Measurements from ENCODE around the gene CADPS2. TPM values are rescaled to one million over a fixed set of nuclear protein-coding genes. Genes with fewer than 3 reads are reported as not detected.
"Not testable (repeated sequence)": the region's sequence is repeated elsewhere in the genome, so short reads cannot be mapped to it uniquely, and the experiment has no call there.

The CADPS2 gene
- total RNA-seq, 1 experiment from 2014 or later: not detected

DNA sequence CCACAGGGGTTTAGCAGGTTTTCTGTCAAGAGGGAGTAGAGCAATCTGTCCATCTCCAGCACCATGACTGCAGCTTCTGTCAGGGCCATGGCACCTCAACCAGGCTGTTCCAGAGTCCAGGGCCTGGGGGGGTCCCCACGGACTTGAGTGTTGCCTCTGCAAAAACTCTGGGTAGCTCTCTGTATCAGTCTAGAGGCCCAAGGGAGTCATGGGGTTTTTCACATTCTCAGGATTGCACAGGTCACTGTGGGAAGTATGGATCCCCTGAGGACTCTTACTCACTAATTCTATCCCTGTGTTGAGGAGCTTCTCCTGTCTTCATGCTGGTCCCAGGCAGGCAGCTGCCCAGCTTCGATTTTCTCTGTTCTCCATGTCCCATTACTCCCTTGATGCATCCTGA is 247.8 kb downstream of the CADPS2 start:
- H3K9me2 ChIP-seq (replicated peaks; ENCODE audit: insufficient read depth, low read length): no peaks in the 10 kb centered on the region
- H3K27ac ChIP-seq (ENCODE audit: low read length): no peak overlapping the region
- H3K79me2 ChIP-seq (ENCODE audit: low read length): no peaks in the 10 kb centered on the region
- no peak overlapping the region for H3K4me3 ChIP-seq (ENCODE audit: low read length)
- no peak overlapping the region for H2AFZ ChIP-seq (ENCODE audit: low read length)
- H3K27me3 ChIP-seq (ENCODE audit: low read length): no peaks in the 10 kb centered on the region
- H3K9me3 ChIP-seq (ENCODE audit: low read length): 0 out of 2 replicates have a peak, but pooled peaks cover 4% of the 10 kb centered on the region
- no peak overlapping the region for H3K9ac ChIP-seq (ENCODE audit: low read length)
- no peak for DNase-seq
- H3K4me2 ChIP-seq (ENCODE audit: low read depth, low read length, poor library complexity, severe bottlenecking): no peak overlapping the region
- no peaks in the 10 kb centered on the region for H3K36me3 ChIP-seq (ENCODE audit: insufficient read depth, low read length)
- H4K20me1 ChIP-seq (ENCODE audit: insufficient read depth, low read depth, low read length): no peaks in the 10 kb centered on the region
- no peaks in the 10 kb centered on the region for H3K4me1 ChIP-seq (ENCODE audit: low read length)

DNA sequence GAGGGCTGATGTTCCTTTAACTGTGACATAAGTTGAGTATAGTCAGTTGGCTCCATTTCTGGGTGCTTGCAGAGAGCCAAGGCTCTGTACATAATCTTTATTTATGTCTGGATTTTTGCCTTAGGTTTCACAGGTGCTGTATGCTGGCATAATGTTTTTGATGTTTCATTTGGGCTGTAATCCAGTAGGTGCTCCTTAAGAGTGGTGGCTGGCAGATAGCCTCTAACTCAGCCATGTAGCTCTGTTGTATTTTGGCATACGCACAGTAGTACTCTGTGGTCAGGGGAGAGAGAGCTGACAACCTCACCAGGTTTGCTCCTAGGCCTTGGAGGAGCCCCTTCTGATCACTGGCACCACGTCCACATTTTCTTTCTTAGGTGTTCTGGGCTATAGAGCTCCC is 248.5 kb downstream of the CADPS2 start:
- Histone ChIP-seq H3K27me3 (ENCODE audit: low read length) (no peaks in the 10 kb centered on the region), H3K9me3 (ENCODE audit: low read length) (0 out of 2 replicates have a peak, but pooled peaks cover 4% of the 10 kb centered on the region), H3K4me2 (ENCODE audit: low read depth, low read length, poor library complexity, severe bottlenecking) (no peak overlapping the region)

DNA sequence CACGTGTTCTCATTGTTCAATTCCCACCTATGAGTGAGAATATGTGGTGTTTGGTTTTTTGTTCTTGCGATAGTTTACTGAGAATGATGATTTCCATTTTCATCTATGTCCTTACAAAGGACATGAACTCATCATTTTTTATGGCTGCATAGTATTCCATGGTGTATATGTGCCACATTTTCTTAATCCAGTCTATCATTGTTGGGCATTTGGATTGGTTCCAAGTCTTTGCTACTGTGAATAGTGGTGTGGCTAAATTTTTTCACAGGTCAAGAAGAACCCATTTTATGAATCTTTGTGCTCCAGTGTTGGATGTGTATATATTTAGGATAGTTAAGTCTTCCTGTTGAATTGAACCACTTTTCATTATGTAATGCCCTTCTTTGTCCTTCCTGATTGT is 250.8 kb downstream of the CADPS2 start:
- H3K36me3 ChIP-seq (ENCODE audit: insufficient read depth, low read length); DNase-seq; H3K9ac ChIP-seq (ENCODE audit: low read length); H3K9me3 ChIP-seq (ENCODE audit: low read length); H3K79me2 ChIP-seq (ENCODE audit: low read length); H3K4me1 ChIP-seq (ENCODE audit: low read length); H3K27ac ChIP-seq (ENCODE audit: low read length); H3K9me2 ChIP-seq (replicated peaks; ENCODE audit: insufficient read depth, low read length); H2AFZ ChIP-seq (ENCODE audit: low read length); H3K27me3 ChIP-seq (ENCODE audit: low read length); H3K4me3 ChIP-seq (ENCODE audit: low read length); H3K4me2 ChIP-seq (ENCODE audit: low read depth, low read length, poor library complexity, severe bottlenecking); H4K20me1 ChIP-seq (ENCODE audit: insufficient read depth, low read depth, low read length): not testable (repeated sequence)

More for the DNA sequence above, 248.5 kb downstream of the CADPS2 start:
- no peak for DNase-seq
- H3K4me1 ChIP-seq (ENCODE audit: low read length): no peaks in the 10 kb centered on the region
- H3K9ac ChIP-seq (ENCODE audit: low read length): no peak overlapping the region
- H3K79me2 ChIP-seq (ENCODE audit: low read length): no peaks in the 10 kb centered on the region
- H4K20me1 ChIP-seq (ENCODE audit: insufficient read depth, low read depth, low read length): no peaks in the 10 kb centered on the region
- no peak overlapping the region for H2AFZ ChIP-seq (ENCODE audit: low read length)
- H3K4me3 ChIP-seq (ENCODE audit: low read length): no peak overlapping the region
- no peaks in the 10 kb centered on the region for H3K36me3 ChIP-seq (ENCODE audit: insufficient read depth, low read length)
- H3K27ac ChIP-seq (ENCODE audit: low read length): no peak overlapping the region
- no peaks in the 10 kb centered on the region for H3K9me2 ChIP-seq (replicated peaks; ENCODE audit: insufficient read depth, low read length)

DNA sequence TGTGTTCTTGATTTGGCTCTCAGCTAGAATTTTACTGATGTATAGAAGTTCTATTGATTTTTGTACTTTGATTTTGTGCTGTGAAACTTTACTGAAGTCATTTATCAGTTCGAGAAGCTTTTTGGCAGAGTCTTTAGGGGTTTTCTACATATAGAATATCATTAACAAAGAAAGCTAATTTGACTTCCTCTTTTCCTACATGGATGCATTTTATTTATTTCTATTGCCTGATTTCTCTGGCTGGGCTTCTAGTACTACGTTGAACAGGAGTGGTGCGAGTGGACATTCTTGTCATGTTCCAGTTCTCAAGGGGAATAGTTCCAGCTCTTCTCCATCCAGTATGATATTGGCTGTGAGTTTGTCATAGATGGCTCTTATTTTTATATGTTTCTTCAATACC is 252.8 kb downstream of the CADPS2 start:
- no peaks in the 10 kb centered on the region for H4K20me1 ChIP-seq (ENCODE audit: insufficient read depth, low read depth, low read length)
- H3K9me3 ChIP-seq (ENCODE audit: low read length): 0 out of 2 replicates have a peak, but pooled peaks cover 4% of the 10 kb centered on the region
- no peaks in the 10 kb centered on the region for H3K79me2 ChIP-seq (ENCODE audit: low read length)
- no peaks in the 10 kb centered on the region for H3K4me1 ChIP-seq (ENCODE audit: low read length)
- no peak overlapping the region for H3K27ac ChIP-seq (ENCODE audit: low read length)
- H3K4me2 ChIP-seq (ENCODE audit: low read depth, low read length, poor library complexity, severe bottlenecking): no peak overlapping the region
- no peak for DNase-seq
- no peaks in the 10 kb centered on the region for H3K9me2 ChIP-seq (replicated peaks; ENCODE audit: insufficient read depth, low read length)
- H3K36me3 ChIP-seq (ENCODE audit: insufficient read depth, low read length): no peaks in the 10 kb centered on the region
- H2AFZ ChIP-seq (ENCODE audit: low read length): no peak overlapping the region
- H3K4me3 ChIP-seq (ENCODE audit: low read length): no peak overlapping the region
- H3K9ac ChIP-seq (ENCODE audit: low read length): no peak overlapping the region
- no peaks in the 10 kb centered on the region for H3K27me3 ChIP-seq (ENCODE audit: low read length)

DNA sequence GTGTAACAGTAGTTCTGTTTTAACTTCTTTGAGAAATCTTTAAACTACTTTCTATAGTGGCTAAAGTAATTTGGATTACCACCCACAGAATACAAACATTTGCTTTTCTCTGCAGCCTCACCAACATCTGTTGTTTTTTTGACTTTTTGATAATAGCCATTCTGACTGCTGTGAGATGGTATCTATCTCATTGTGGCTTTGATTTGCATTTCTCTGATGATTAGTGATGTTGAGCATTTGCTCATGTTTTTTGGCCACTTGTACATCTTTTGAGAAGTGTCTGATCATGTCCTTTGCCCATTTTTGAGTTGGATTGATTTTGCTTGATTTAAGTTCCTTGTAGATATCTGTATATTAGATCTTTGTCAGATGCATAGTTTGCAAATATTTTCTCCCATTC is 254.0 kb downstream of the CADPS2 start:
- H2AFZ ChIP-seq (ENCODE audit: low read length): no peak overlapping the region
- H3K27ac ChIP-seq (ENCODE audit: low read length): no peak overlapping the region
- no peaks in the 10 kb centered on the region for H3K27me3 ChIP-seq (ENCODE audit: low read length)

DNA sequence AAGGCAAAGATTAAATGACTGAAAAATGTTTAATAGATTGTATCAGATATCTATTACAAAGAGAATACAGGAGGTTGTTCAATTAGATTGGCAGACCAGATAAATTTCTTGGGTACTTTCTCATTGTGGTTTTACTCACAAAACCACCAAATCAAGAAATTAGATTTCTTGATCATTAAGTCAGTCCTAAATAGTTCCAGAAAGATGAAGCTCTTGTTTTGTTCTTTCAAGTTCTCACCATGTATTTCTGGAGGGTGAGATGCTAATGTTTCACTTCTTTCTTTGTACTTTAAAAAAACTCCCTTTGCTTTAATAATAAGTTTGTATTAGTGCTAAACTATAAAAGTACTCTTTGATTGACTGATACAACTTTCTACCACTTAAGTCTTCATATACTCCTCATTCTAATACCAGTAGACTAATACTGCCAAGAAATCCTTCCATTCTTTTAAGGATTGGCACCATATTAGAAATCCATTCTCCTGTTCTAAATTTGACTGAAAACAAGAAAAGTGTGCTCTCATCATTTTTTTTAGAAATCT is 256.8 kb downstream of the CADPS2 start:
- Histone ChIP-seq H3K36me3 (ENCODE audit: insufficient read depth, low read length) (no peaks in the 10 kb centered on the region), H3K4me2 (ENCODE audit: low read depth, low read length, poor library complexity, severe bottlenecking) (no peak overlapping the region)
- DNase-seq: no peak

More for the DNA sequence above, 254.0 kb downstream of the CADPS2 start:
- Histone ChIP-seq H3K4me1 (ENCODE audit: low read length) (no peaks in the 10 kb centered on the region), H3K79me2 (ENCODE audit: low read length) (no peaks in the 10 kb centered on the region), H3K4me3 (ENCODE audit: low read length) (no peak overlapping the region), H4K20me1 (ENCODE audit: insufficient read depth, low read depth, low read length) (no peaks in the 10 kb centered on the region), H3K9me2 (replicated peaks; ENCODE audit: insufficient read depth, low read length) (no peaks in the 10 kb centered on the region), H3K36me3 (ENCODE audit: insufficient read depth, low read length) (no peaks in the 10 kb centered on the region), H3K9ac (ENCODE audit: low read length) (no peak overlapping the region), H3K9me3 (ENCODE audit: low read length) (0 out of 2 replicates have a peak, but pooled peaks cover 4% of the 10 kb centered on the region), H3K4me2 (ENCODE audit: low read depth, low read length, poor library complexity, severe bottlenecking) (no peak overlapping the region)
- DNase-seq: no peak

DNA sequence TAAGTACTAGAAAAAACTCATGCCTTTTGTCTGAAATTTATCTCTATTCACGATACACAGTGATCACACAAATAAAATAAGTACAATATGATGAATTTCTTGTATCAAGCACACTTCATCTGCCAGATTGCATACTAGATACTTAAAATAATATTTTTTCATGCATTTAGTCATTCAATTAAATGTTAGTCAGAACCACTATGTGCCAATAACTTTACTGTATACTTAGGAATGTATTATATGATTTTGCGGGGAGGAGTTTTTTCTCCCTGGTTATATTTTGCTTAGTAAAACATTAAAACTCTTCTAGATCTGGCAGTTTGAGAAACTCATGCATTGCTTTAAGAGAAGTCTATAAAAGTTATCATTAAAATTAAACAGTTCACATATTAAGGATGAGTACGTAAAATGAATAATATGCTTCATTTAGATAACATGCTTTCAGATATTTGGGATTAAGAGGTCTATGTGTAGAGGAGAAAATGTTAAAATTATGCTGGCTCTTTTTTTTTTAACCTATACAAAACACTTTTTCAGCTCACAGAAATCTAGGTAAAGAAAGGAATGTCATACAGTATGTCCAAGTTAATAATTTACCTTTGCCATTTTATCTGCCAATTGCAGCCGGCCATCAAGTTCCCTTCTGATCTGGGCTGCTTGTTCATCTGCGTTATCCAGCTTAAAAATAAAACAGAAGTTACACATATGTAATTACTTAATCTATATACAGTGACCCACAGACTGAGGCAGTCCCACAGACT is 257.4 kb downstream of the CADPS2 start:
- no peak overlapping the region for H3K4me2 ChIP-seq (ENCODE audit: low read depth, low read length, poor library complexity, severe bottlenecking)
- no peak overlapping the region for H2AFZ ChIP-seq (ENCODE audit: low read length)
- H3K4me1 ChIP-seq (ENCODE audit: low read length): no peaks in the 10 kb centered on the region
- no peaks in the 10 kb centered on the region for H3K79me2 ChIP-seq (ENCODE audit: low read length)
- H4K20me1 ChIP-seq (ENCODE audit: insufficient read depth, low read depth, low read length): no peaks in the 10 kb centered on the region
- no peak overlapping the region for H3K27ac ChIP-seq (ENCODE audit: low read length)
- 0 out of 2 replicates have a peak, but pooled peaks cover 4% of the 10 kb centered on the region for H3K9me3 ChIP-seq (ENCODE audit: low read length)
- no peaks in the 10 kb centered on the region for H3K9me2 ChIP-seq (replicated peaks; ENCODE audit: insufficient read depth, low read length)
- H3K9ac ChIP-seq (ENCODE audit: low read length): no peak overlapping the region
- no peak overlapping the region for H3K4me3 ChIP-seq (ENCODE audit: low read length)
- H3K36me3 ChIP-seq (ENCODE audit: insufficient read depth, low read length): no peaks in the 10 kb centered on the region
- no peaks in the 10 kb centered on the region for H3K27me3 ChIP-seq (ENCODE audit: low read length)
- DNase-seq: no peak

More for the DNA sequence above, 256.8 kb downstream of the CADPS2 start:
- no peaks in the 10 kb centered on the region for H3K9me2 ChIP-seq (replicated peaks; ENCODE audit: insufficient read depth, low read length)
- 0 out of 2 replicates have a peak, but pooled peaks cover 4% of the 10 kb centered on the region for H3K9me3 ChIP-seq (ENCODE audit: low read length)
- H3K4me3 ChIP-seq (ENCODE audit: low read length): no peak overlapping the region
- no peaks in the 10 kb centered on the region for H3K27me3 ChIP-seq (ENCODE audit: low read length)
- H2AFZ ChIP-seq (ENCODE audit: low read length): no peak overlapping the region
- no peak overlapping the region for H3K9ac ChIP-seq (ENCODE audit: low read length)
- no peaks in the 10 kb centered on the region for H3K79me2 ChIP-seq (ENCODE audit: low read length)
- no peaks in the 10 kb centered on the region for H4K20me1 ChIP-seq (ENCODE audit: insufficient read depth, low read depth, low read length)
- H3K27ac ChIP-seq (ENCODE audit: low read length): no peak overlapping the region
- H3K4me1 ChIP-seq (ENCODE audit: low read length): no peaks in the 10 kb centered on the region

DNA sequence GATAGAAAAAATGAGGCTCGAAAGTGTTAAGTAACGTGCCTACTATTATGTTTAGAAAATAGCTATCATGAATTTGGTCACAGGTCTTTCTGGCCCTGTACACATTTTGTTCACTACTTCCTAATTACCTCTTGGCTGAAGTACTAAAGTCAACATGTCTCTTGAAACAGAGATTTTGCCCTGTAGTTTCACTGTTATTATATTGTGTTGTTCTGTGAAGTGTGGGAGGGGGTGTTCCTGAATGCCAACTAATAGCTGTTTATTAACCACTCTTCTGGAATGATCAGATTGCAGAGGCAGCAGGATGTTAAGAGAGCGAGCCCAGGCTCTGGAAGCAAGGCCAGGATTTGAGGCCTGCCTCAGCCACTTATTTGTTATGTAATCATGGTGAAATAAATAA is 259.5 kb downstream of the CADPS2 start:
- Histone ChIP-seq H3K9me2 (replicated peaks; ENCODE audit: insufficient read depth, low read length) (no peaks in the 10 kb centered on the region), H3K9me3 (ENCODE audit: low read length) (0 out of 2 replicates have a peak, but pooled peaks cover 4% of the 10 kb centered on the region), H2AFZ (ENCODE audit: low read length) (no peak overlapping the region), H3K9ac (ENCODE audit: low read length) (no peak overlapping the region), H4K20me1 (ENCODE audit: insufficient read depth, low read depth, low read length) (no peaks in the 10 kb centered on the region), H3K4me1 (ENCODE audit: low read length) (no peaks in the 10 kb centered on the region), H3K27ac (ENCODE audit: low read length) (no peak overlapping the region), H3K4me2 (ENCODE audit: low read depth, low read length, poor library complexity, severe bottlenecking) (no peak overlapping the region), H3K36me3 (ENCODE audit: insufficient read depth, low read length) (no peaks in the 10 kb centered on the region), H3K4me3 (ENCODE audit: low read length) (no peak overlapping the region), H3K27me3 (ENCODE audit: low read length) (no peaks in the 10 kb centered on the region), H3K79me2 (ENCODE audit: low read length) (no peaks in the 10 kb centered on the region)
- no peak for DNase-seq

All from Karpas-422 (cell line).